Stimulated activated CD8-positive, alpha-beta memory T cell treated with anti-CD3 and anti-CD28 coated beads, Interleukin-15, amount 100 ng/mL, for 48 hours (primary cell): Measurements from ENCODE around the gene CNGA1.

Experiments
- DNase-seq, 2 donors: peaks; one replicate each; pipeline ENCODE4 v3.0.0-alpha.2; 2020; ENCODE audit warnings: low read depth in 2 of 2

CNGA1 gene

GRCh38 chr4:47899639-47900038 lies 116.8 kb downstream of the CNGA1 start:
- DNase-seq = no peak

GRCh38 chr4:47891928-47892327 lies 124.6 kb downstream of the CNGA1 start:
- no peak for DNase-seq
